CD4-positive, alpha-beta T cell treated with Interleukin-6 for 4 hours (primary cell): ENCODE measurements around the gene RARA.
"Not testable (repeated sequence)": the region's sequence is repeated elsewhere in the genome, so short reads cannot be mapped to it uniquely, and the experiment has no call there.

Source experiments
- DNase-seq: peaks from one replicate; pipeline ENCODE4 v3.0.0-alpha.2; 2020; ENCODE audit warnings: mixed read lengths

Gene RARA

DNA sequence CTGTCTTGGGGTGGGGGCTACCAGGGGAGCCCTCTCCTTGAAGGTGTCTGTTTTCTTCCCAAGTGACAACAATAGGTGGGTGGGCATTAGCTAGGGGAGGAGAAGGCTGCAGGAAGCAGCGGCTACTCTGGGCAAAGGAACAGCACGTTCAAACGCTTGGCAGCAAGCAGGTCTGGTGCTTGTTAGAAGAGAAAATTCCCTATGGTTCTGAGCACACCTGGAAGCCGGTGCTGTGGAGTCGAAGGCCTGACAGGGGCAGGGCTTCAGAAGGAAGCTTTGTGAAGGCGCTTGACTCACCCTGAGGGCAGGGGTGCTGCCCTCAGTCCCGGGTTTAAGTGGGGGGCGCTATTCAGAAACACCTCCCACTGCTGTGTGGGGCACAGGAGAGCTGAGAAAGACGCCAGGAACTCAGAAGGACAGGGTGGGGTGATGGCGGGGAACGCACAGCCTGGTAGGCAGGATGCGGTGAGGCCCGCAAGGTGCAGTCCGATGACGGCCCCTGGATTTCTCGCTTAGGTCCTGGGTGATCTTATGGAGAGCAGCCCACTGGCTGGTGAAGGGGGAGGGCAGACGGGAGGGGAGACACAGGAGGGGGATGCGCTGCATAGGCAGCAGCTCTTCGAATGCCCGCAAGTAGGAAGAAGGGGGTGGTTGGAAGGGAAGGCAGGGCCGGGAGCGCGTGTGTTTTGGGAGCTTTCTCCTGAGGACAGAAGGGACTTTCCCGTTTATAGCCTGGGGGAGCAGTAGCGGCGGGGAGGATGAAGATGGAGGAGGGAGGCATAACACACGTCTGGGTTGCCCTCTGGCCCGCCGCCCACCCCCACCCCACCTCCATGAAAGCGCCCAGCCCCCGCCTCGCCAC lies 52.3 kb downstream of the RARA start:
- no peak for DNase-seq

GRCh38 chr17:40361925-40362695 lies 53.1 kb downstream of the RARA start:
- DNase-seq, result no peak

- peak; percentile 79 for DNase-seq
These were observed 53.7 kb downstream of the RARA start for GRCh38 chr17:40362696-40363110.

GRCh38 chr17:40363111-40363827 lies 54.3 kb downstream of the RARA start:
- DNase-seq, result peak; percentile 46

DNA sequence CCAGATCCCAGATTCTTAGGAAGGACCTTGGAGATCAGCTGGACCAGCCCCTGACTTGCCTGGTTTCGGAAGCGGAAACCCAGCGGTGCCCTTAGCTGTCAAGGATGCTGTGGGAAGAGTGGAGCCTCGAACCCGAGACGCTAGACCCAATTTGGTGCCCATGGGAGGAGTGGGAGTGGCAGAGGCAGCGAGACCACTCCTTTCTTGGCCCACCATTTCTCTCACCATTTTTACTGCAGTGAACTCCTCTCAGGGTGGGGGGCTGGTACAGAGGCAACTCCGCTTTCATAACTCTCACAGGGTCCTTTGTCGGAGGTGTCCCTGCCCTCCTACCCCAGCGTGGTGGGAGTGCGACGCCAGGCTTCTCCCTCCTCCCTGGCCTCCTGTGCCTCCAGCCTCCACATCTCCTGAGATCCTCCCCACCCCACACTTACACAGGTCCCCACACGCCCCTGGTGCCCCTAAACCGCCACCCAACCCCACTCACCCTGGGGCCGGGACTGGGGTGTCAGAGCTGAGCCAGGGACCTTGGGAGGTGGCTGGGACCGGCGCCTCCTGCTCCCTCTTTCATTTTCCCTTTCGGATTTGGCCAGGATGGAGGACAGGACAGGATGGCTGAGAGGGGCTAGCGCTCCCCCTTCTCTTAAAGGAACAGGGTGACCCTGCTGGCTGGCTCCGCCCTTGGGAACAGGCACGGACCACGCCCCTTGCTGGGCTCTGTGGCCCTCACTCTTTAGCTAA lies 55.3 kb downstream of the RARA start, which contains the start of gene GJD3:
GJD3 (minus strand) TSS at position 617 of the 741 bp plus-strand sequence. CDS start 922 bp downstream, outside the sequence.
- DNase-seq, result no peak

DNA sequence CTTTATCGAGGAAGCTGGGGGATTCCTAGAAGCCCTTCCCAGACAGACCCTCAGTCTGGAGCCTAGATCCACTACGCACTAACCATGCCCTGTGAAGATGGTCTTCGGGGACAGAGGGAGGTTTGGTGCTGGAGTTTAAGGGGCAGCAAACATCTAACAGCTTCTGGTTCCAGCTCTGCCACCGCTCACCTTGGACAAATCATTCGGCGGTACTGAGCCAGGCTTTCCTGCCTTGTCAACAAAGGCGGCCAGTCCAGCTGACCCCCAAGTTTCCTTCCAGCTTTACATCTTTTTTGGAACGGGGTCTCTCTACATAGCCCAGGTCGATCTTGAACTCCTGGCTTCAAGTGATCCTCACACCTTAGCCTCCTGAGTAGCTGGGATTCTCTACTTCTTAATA lies 55.9 kb downstream of the RARA start:
- DNase-seq, result no peak

- no peak for DNase-seq
These were observed 57.3 kb downstream of the RARA start for GRCh38 chr17:40366076-40366860.

DNA sequence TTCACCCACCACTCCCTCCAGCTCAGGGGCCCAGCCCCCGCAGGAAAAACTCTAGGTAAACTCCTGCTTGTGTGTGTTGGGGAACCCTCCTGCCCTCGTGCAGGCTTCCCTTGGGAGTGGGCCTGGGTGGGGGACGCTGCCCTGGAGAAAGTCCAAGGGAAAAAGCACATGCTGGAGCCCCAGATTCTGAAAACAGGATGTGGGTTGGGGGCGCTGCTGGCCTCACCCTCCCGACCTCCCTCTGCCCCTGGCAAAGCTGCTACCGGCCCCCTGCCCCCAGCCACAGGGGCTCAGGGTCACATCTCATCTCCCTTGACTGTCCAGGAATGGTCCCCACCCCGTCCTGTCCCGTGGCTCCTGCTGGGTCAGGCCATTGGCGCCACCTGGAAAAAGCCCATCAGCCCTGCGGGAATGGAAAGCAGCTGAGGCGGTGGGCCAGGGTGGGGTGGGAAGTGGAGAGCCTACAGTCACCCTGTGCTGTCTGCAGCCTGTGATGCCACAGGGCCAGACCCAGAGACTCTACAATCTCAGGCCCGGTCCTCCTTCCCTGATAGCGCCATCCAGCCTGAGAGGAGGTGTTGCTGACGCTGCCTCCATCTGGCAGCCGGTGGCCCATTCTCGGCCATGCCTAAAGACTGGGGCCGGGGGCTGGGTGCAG lies 58.0 kb downstream of the RARA start:
- DNase-seq, result no peak

- not testable (repeated sequence) for DNase-seq
These were observed 58.7 kb downstream of the RARA start for GRCh38 chr17:40367728-40368127.

DNA sequence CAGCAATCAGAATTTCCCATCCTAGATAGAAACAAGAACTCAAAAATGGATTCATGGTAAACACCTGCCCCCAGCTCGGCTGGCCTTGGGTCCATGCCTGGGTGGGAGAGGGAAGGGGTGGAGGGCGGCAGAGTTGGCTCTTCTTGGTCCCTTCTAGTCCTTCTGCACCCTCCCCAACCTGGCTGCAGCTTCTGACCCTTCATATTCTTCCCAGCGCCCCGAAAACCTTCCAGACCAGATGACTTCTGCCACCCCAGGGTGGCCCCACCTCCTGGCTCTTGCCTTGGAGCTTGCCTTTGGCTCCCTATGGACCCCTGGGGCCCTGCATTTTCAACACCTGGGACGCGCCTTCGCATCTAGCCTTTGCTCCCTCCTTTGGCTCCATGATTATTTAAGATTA lies 60.9 kb downstream of the RARA start:
- DNase-seq, result no peak

DNA sequence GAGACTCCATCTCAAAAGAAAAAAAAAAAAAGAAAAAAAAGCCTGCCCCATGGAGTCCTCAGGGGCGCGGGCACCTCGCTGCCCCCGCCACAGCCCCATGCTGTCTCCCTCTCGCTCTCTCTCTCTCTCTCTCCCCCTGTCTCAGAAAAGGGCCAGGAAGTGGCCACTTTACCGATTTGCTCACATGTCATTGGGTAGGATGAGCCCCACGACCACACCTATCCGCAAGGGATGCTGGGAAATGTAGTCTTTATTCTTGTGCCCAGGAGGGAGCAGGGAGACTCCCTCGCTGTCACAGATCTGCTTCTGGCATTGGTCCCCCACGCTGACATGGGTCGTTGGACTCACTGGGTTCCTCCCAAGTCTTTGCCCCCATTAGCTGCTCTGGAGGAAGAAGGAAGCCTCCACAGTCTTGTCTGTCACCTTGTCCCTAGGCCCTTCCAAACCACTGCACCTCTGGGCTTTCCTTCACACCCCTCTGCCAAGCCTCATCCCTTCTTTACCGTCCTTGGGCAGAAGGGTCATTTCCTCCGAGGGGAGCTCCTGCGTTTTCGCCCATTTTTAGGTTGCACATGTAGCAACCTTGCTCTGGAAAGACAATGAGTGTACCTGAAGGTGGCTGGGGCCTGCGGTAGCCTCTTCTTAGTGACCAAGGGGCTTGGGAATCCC lies 62.4 kb downstream of the RARA start:
- peak; percentile 22 for DNase-seq

GRCh38 chr17:40372031-40372430 lies 63.1 kb downstream of the RARA start:
- no peak for DNase-seq

GRCh38 chr17:40372644-40373043 lies 63.7 kb downstream of the RARA start:
- not testable (repeated sequence) for DNase-seq

DNA sequence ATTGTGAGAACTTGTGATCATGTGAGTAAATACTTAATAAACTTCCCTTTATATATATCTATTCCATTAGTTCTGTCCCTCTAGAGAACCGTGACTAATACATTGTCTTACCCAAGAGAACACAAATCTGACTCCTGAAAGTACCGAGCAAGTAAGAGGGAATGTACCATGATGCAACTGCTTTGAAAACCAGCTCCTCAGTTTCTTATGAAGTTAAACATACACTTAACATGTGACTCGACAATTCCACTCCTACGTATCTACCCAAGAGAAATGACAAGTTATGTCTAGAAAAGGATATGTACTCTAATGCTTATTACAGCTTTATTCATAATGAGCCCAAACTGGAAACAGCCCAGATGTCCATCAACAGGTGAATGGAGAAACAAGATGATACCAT lies 64.3 kb downstream of the RARA start:
- no peak for DNase-seq

DNA sequence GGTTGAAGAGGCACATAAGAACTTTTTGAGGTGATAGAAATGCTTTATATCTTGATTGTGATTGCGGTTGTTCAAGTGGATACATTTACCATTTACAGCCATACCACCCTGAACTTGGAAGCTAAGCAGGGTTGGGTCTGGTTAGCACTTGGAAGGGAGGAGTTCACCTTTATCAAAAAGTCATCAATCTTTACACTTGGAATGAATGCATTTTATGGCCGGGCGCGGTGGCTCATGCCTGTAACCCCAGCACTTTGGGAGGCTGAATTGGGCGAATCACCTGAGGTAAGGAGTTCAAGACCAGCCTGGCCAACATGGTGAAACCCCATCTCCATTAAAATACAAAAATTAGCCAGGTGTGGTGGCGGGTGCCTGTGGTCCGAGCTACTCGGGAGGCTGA lies 65.0 kb downstream of the RARA start:
- no peak for DNase-seq

DNA sequence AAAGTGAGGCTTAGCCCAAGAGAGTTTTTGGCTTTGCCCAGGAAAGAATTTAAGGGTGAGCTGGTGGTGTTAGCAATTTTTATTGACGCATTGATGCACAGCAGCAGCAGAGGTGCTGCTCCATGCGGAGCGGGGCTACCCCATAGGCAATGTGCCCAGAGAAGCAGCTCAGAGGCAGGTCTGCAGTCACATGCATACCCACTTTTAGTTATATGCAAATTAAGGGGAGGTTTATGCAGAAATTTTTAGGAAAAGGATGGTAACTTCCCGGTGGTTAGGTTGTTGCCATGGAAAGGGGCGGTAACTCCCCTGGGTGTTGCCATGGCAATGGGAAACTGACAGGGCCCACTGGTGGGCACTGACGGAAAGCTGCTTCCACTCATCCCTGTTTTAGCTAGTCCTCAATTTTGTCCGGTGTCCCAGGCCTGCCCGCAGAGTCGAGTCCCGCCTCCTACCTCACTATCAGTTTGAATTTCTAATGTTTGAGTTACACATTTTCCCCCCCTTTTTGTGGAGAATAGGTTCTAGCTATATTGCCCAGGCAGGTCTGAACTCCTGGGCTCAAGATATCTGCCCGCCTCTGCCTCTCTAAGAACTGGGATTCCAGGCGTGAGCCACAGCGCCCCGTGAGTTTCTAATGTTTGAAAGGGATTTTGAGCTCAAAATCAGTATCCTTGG lies 66.0 kb downstream of the RARA start:
- DNase-seq, result no peak

DNA sequence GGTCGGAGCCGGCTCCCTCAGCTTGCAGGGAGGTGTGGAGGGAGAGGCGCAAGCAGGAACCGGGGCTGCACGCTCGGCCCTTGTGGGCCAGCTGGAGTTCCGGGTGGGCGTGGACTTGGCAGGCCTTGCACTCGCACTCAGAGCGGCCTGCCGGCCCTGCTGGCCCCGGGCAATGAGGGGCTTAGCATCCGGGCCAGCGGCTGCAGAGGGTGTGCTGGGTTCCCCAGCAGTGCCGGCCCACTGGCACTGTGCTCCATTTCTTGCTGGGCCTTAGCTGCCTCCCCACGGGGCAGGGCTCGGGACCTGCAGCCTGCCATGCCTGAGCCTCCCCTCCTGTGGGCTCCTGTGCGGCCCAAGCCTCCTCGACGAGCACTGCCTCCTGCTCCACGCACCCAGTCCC lies 66.8 kb downstream of the RARA start:
- not testable (repeated sequence) for DNase-seq

GRCh38 chr17:40376541-40376940 lies 67.6 kb downstream of the RARA start:
- not testable (repeated sequence) for DNase-seq

DNA sequence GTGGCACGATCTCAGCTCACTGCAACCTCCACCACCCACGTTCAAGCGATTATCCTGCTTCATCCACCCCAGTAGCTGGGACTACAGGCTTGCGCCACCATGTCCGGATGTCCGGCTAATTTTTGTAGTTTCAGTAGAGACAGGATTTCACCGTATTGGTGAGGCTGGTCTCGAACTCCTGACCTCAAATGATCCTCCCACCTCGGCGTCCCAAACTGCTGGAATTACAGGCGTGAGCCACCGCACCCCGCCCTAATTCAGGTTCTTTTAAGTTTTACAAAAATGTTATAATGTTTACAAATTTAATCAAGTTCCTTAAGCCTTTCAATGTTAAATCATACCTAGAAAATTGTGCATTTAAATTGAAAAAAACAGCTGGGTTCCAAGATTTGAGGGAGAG lies 68.9 kb downstream of the RARA start:
- no peak for DNase-seq

DNA sequence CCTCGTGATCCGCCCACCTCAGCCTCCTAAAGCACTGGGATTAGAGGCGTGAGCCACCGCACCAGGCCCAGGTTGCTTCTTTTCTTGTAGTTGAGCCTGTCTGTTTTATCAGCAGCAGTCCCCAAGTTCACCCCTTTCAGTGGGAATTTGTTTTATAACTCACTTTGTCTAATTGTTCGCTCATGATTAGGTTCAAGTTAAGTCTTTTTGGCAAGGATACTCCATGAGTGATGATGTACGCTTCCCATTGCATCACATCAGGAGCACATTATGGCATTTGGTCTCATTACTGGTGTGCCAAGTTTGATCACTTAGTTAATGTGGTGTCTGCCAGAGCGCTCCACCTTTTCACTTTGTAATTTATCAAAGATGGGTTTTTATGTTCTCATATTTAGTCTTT lies 70.0 kb downstream of the RARA start:
- no peak for DNase-seq
